ENCODE data around the gene FAM163B.

The FAM163B gene

DNA sequence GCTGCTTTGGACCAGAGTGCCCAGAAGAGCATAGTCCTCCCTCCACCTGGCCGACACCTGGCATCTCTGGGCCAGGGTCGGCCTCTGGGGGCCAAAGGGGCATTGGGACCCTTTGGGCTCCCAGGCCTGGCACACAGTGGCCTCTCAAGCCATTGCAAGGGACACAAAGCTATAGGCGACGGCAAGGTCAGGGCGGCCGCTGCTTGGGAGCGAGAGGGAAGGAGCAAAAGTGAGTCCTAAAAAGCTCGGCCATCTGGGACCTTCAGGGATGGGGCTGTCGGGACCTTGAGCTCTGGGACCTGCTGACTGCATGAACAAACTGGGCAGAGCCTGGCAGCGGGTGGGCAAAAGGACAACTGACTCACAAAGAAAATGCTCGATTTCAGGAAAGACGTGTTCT lies 40.8 kb upstream of the FAM163B start:
- no peaks in the 10 kb centered on the region for H4K20me1 ChIP-seq (ENCODE audit: insufficient read depth, low read length)
- no peak overlapping the region for H2AFZ ChIP-seq (ENCODE audit: low read length)
- H3K9ac ChIP-seq (ENCODE audit: low read length): no peak overlapping the region
- no peaks in the 10 kb centered on the region for H3K36me3 ChIP-seq (ENCODE audit: insufficient read depth, low read length)
- H3K4me1 ChIP-seq (ENCODE audit: insufficient read depth, low read length, severe bottlenecking): no peaks in the 10 kb centered on the region
- H3K79me2 ChIP-seq (ENCODE audit: insufficient read depth, low read length): no peaks in the 10 kb centered on the region
- no peaks in the 10 kb centered on the region for H3K9me3 ChIP-seq (ENCODE audit: low read length)
- no peaks in the 10 kb centered on the region for H3K9me2 ChIP-seq (ENCODE audit: low read depth, low read length)
- H3K27ac ChIP-seq (ENCODE audit: low read depth, low read length, poor library complexity, severe bottlenecking): no peak overlapping the region
- H3F3A ChIP-seq (ENCODE audit: insufficient read depth, low read length): no peaks in the 10 kb centered on the region
- no peak overlapping the region for H3K4me3 ChIP-seq (ENCODE audit: low read depth, low read length, poor library complexity, severe bottlenecking)
- H3K4me2 ChIP-seq (ENCODE audit: low read length): no peak overlapping the region
- peaks cover 3% of the 10 kb centered on the region; the same call in 1 of the 2 replicates for H3K27me3 ChIP-seq (ENCODE audit: insufficient read depth, low read length)
- TF ChIP-seq, protein P1, sequence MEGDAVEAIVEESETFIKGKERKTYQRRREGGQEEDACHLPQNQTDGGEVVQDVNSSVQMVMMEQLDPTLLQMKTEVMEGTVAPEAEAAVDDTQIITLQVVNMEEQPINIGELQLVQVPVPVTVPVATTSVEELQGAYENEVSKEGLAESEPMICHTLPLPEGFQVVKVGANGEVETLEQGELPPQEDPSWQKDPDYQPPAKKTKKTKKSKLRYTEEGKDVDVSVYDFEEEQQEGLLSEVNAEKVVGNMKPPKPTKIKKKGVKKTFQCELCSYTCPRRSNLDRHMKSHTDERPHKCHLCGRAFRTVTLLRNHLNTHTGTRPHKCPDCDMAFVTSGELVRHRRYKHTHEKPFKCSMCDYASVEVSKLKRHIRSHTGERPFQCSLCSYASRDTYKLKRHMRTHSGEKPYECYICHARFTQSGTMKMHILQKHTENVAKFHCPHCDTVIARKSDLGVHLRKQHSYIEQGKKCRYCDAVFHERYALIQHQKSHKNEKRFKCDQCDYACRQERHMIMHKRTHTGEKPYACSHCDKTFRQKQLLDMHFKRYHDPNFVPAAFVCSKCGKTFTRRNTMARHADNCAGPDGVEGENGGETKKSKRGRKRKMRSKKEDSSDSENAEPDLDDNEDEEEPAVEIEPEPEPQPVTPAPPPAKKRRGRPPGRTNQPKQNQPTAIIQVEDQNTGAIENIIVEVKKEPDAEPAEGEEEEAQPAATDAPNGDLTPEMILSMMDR (IDR thresholded peaks at IDR 0.05; ENCODE audit: low read length): no peak
- TF ChIP-seq EZH2 (IDR thresholded peaks at IDR 0.05; ENCODE audit: borderline replicate concordance, low read length): no peak

GRCh38 chr9:133649194-133649593 lies 40.0 kb upstream of the FAM163B start:
- H3K9me3 ChIP-seq (ENCODE audit: low read length): no peaks in the 10 kb centered on the region
- no peak for TF ChIP-seq EZH2 (IDR thresholded peaks at IDR 0.05; ENCODE audit: borderline replicate concordance, low read length)
- TF ChIP-seq, protein P1 (IDR thresholded peaks at IDR 0.05; ENCODE audit: low read length): no peak
- no peaks in the 10 kb centered on the region for H3K36me3 ChIP-seq (ENCODE audit: insufficient read depth, low read length)
- H3K4me3 ChIP-seq (ENCODE audit: low read depth, low read length, poor library complexity, severe bottlenecking): no peak overlapping the region
- H3K27ac ChIP-seq (ENCODE audit: low read depth, low read length, poor library complexity, severe bottlenecking): no peak overlapping the region
- no peak overlapping the region for H2AFZ ChIP-seq (ENCODE audit: low read length)
- no peaks in the 10 kb centered on the region for H3K79me2 ChIP-seq (ENCODE audit: insufficient read depth, low read length)
- no peaks in the 10 kb centered on the region for H3F3A ChIP-seq (ENCODE audit: insufficient read depth, low read length)
- H3K4me1 ChIP-seq (ENCODE audit: insufficient read depth, low read length, severe bottlenecking): no peaks in the 10 kb centered on the region
- H3K27me3 ChIP-seq (ENCODE audit: insufficient read depth, low read length): peaks cover 3% of the 10 kb centered on the region; the same call in 1 of the 2 replicates
- H3K9ac ChIP-seq (ENCODE audit: low read length): no peak overlapping the region
- no peaks in the 10 kb centered on the region for H4K20me1 ChIP-seq (ENCODE audit: insufficient read depth, low read length)
- no peaks in the 10 kb centered on the region for H3K9me2 ChIP-seq (ENCODE audit: low read depth, low read length)
- no peak overlapping the region for H3K4me2 ChIP-seq (ENCODE audit: low read length)

DNA sequence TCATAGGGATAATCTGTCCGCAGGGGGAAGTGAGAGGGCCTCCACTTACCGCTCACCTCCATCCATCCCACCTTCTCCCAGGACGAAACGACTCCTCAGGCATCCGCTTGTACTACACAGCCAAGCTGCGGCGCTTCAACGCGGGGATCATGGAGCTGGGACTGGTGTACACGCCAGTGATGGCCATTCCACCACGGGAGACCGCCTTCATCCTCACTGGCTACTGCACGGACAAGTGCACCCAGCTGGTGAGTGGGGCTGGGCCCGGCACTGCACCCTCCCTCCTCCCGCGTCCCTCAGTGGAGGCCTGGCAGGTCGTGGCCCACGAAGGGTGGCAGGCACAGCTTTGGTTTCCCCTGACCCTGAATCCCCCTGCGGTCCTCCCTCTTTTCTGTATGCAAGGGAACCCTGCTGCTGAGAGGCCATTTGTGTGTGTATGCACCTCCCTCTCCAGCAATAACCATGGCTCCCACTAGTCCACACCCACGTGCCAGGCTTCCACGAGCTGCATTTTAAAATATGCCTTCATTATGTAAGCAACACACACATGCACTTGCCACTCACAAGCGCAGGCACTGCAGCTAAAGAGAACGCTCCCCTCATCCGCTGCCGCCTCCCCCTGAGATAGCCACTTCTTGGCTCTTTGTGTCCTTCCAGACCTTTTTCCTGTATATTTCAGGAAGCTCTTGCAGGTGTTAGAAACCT lies 38.7 kb upstream of the FAM163B start:
- Histone ChIP-seq H3K79me2 (ENCODE audit: insufficient read depth, low read length) (no peaks in the 10 kb centered on the region), H3K27ac (ENCODE audit: low read depth, low read length, poor library complexity, severe bottlenecking) (no peak overlapping the region), H3K27me3 (ENCODE audit: insufficient read depth, low read length) (peaks cover 3% of the 10 kb centered on the region; the same call in 1 of the 2 replicates), H3F3A (ENCODE audit: insufficient read depth, low read length) (no peaks in the 10 kb centered on the region), H3K9me3 (ENCODE audit: low read length) (no peaks in the 10 kb centered on the region), H3K4me3 (ENCODE audit: low read depth, low read length, poor library complexity, severe bottlenecking) (no peak overlapping the region), H3K36me3 (ENCODE audit: insufficient read depth, low read length) (no peaks in the 10 kb centered on the region), H3K4me2 (ENCODE audit: low read length) (no peak overlapping the region), H3K9me2 (ENCODE audit: low read depth, low read length) (no peaks in the 10 kb centered on the region), H2AFZ (ENCODE audit: low read length) (no peak overlapping the region), H3K9ac (ENCODE audit: low read length) (no peak overlapping the region), H4K20me1 (ENCODE audit: insufficient read depth, low read length) (no peaks in the 10 kb centered on the region), H3K4me1 (ENCODE audit: insufficient read depth, low read length, severe bottlenecking) (no peaks in the 10 kb centered on the region)
- no peak for TF ChIP-seq EZH2 (IDR thresholded peaks at IDR 0.05; ENCODE audit: borderline replicate concordance, low read length)
- TF ChIP-seq, protein P1 (IDR thresholded peaks at IDR 0.05; ENCODE audit: low read length): no peak
